ENCODE data around the gene PLEKHG4B. TPM values are rescaled to one million over a fixed set of nuclear protein-coding genes. Genes with fewer than 3 reads are reported as not detected.

The PLEKHG4B gene
- total RNA-seq, 1 donor from 2014 or later = 6.8 TPM

DNA sequence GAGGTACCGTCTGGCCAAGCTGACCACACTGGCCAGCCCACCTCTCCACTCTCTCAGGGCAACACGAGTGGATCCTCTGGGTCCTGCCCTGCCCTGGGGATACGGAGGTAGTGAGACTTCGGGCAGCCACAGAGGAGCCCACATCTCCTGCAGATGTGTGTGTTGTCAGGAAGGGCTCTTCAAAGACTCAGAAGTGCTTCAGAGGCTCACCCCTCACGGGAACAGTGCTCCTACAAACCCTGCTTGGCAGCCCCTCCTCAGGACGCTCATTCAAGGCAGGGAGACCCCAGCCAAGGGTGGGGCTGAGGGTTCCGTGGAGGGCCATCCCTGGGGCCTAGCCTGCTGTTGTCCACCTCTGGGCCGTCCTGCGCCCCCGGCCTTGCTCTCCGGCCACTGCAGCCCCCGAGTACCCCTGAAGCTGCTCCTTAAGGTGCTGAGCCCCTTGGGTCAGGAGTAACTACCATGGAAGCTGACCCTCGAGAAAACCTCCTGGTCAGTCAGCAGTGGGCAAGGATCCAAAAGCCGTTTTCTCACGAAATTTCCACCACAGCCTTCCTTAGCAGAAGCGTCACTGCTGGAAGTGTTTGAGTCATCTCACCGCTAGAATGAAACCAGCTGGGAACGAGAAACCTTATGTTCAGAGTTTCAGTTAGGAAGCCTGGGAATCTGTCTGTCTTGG, 76.2 kb downstream of the PLEKHG4B start:
- peaks cover 4% of the 10 kb centered on the region for H3K4me1 Mint-ChIP-seq (ENCODE audit: unreplicated experiment)
- H3K36me3 Mint-ChIP-seq (ENCODE audit: low read depth, unreplicated experiment) = peaks cover 6% of the 10 kb centered on the region
- no peak overlapping the region for H3K27ac Mint-ChIP-seq (ENCODE audit: unreplicated experiment)

DNA sequence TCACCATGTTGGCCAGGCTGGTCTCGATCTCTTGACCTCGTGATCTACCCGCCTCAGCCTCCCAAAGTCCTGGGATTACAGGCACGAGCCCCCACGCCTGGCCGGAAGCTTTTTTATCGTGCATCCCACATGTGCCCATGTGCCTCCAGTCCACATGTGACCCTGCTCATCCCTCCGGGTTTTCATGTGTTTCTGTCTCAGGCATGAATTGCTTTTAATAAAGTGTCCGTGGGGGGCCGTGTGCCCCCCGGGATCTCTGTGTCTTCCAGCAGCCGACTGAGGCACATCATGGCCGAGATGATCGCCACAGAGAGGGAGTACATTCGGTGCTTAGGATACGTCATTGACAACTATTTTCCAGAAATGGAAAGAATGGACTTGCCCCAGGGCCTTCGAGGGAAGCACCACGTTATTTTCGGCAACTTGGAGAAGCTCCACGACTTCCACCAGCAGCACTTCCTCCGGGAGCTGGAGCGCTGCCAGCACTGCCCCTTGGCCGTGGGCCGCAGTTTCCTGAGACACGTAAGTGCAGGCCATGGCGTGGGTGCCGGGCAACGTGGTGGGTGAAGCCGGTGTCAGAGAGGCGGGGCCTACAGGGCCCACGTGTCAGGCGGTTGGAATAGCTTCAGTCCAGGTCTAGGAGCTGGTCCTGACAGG, 77.2 kb downstream of the PLEKHG4B start:
- no peak overlapping the region for H3K27ac Mint-ChIP-seq (ENCODE audit: unreplicated experiment)
- no peak overlapping the region for H3K4me3 Mint-ChIP-seq (ENCODE audit: unreplicated experiment)
- no peak for DNase-seq (ENCODE audit: low spot score)
- peaks cover 7% of the 10 kb centered on the region for H3K27me3 Mint-ChIP-seq (ENCODE audit: unreplicated experiment)
- TF ChIP-seq, protein P1, sequence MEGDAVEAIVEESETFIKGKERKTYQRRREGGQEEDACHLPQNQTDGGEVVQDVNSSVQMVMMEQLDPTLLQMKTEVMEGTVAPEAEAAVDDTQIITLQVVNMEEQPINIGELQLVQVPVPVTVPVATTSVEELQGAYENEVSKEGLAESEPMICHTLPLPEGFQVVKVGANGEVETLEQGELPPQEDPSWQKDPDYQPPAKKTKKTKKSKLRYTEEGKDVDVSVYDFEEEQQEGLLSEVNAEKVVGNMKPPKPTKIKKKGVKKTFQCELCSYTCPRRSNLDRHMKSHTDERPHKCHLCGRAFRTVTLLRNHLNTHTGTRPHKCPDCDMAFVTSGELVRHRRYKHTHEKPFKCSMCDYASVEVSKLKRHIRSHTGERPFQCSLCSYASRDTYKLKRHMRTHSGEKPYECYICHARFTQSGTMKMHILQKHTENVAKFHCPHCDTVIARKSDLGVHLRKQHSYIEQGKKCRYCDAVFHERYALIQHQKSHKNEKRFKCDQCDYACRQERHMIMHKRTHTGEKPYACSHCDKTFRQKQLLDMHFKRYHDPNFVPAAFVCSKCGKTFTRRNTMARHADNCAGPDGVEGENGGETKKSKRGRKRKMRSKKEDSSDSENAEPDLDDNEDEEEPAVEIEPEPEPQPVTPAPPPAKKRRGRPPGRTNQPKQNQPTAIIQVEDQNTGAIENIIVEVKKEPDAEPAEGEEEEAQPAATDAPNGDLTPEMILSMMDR (IDR thresholded peaks at IDR 0.05; ENCODE audit: unreplicated experiment) = no peak
- H3K4me1 Mint-ChIP-seq (ENCODE audit: unreplicated experiment) = peaks cover 4% of the 10 kb centered on the region
- no peaks in the 10 kb centered on the region for H3K9me3 Mint-ChIP-seq (ENCODE audit: unreplicated experiment)
- H3K36me3 Mint-ChIP-seq (ENCODE audit: low read depth, unreplicated experiment) = peaks cover 3% of the 10 kb centered on the region

More for the DNA sequence above, 76.2 kb downstream of the PLEKHG4B start:
- Mint-ChIP-seq H3K4me3 (ENCODE audit: unreplicated experiment) (no peak overlapping the region), H3K27me3 (ENCODE audit: unreplicated experiment) (peaks cover 9% of the 10 kb centered on the region), H3K9me3 (ENCODE audit: unreplicated experiment) (no peaks in the 10 kb centered on the region)
- DNase-seq (ENCODE audit: low spot score) = no peak
- TF ChIP-seq, protein P1 (IDR thresholded peaks at IDR 0.05; ENCODE audit: unreplicated experiment) = no peak

DNA sequence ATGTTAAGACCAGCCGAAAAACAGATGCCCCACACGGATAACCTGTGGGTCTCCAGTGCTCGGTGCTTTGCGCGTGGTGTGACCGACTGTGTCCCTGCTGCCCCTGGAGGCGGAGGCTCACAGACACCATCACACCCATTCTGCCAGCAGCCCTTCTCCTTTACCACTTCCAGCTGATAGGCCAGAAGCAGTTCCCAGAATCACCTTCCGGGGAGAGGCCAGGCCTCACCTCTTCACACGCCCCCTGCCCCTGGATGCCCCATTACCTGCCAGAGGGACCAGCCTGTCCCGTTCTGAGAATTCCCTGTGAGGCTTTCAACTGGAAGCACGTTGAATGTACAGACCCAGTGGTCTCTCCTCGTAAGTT, 77.7 kb downstream of the PLEKHG4B start:
- Mint-ChIP-seq H3K27me3 (ENCODE audit: unreplicated experiment) (peaks cover 7% of the 10 kb centered on the region), H3K4me3 (ENCODE audit: unreplicated experiment) (no peak overlapping the region), H3K27ac (ENCODE audit: unreplicated experiment) (no peak overlapping the region), H3K9me3 (ENCODE audit: unreplicated experiment) (no peaks in the 10 kb centered on the region), H3K4me1 (ENCODE audit: unreplicated experiment) (peaks cover 4% of the 10 kb centered on the region), H3K36me3 (ENCODE audit: low read depth, unreplicated experiment) (peaks cover 3% of the 10 kb centered on the region)
- TF ChIP-seq, protein P1 (IDR thresholded peaks at IDR 0.05; ENCODE audit: unreplicated experiment) = no peak
- DNase-seq (ENCODE audit: low spot score) = no peak

DNA sequence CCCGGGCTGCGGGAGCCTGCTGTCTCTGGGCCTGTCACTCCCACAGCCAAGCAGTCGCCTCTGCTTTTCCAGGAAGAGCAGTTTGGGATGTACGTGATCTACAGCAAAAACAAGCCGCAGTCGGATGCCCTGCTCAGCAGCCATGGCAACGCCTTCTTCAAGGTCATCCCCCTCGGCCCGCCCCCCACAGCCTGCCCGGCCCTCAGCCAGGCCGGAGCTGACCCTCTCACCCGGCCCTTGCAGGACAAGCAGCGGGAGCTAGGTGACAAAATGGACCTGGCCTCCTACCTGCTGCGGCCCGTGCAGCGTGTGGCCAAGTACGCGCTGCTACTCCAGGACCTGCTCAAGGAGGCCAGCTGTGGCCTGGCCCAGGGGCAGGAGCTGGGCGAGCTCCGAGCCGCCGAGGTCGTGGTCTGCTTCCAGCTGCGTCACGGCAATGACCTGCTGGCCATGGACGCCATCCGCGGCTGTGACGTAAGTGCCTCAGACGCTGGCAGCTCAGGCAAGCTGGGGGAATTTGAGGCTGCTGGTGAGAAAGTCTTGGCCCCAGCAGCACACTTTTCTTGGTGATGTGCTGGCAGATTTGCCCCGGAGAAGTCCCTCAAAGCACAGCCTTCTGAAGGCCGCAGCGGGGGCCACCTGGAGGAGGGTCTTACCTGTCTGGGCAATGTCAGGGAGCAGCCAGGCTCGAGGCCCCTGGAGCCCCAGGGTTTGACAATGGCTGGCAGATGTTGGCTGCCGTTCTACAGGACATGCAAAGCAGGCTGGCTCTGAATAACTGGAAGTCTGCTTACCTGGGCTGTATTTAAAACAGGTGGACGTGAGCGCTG, 79.2 kb downstream of the PLEKHG4B start:
- peaks cover 9% of the 10 kb centered on the region for H3K27me3 Mint-ChIP-seq (ENCODE audit: unreplicated experiment)
- H3K4me1 Mint-ChIP-seq (ENCODE audit: unreplicated experiment) = peaks cover 11% of the 10 kb centered on the region
- DNase-seq (ENCODE audit: low spot score) = no peak
- no peak overlapping the region for H3K27ac Mint-ChIP-seq (ENCODE audit: unreplicated experiment)
- peaks cover 3% of the 10 kb centered on the region for H3K36me3 Mint-ChIP-seq (ENCODE audit: low read depth, unreplicated experiment)
- TF ChIP-seq, protein P1 (IDR thresholded peaks at IDR 0.05; ENCODE audit: unreplicated experiment) = no peak
- H3K9me3 Mint-ChIP-seq (ENCODE audit: unreplicated experiment) = no peaks in the 10 kb centered on the region
- H3K4me3 Mint-ChIP-seq (ENCODE audit: unreplicated experiment) = no peak overlapping the region
